HG03108 (cell line): ENCODE data around the gene RASGRP2.

Experiments
- ATAC-seq: cut with Tn5 transposase; IDR thresholded peaks from one replicate; pipeline ENCODE4 v1.9.1; 2021; ENCODE audit warnings: moderate library complexity; ENCODE audit not compliant: unreplicated experiment

RASGRP2 gene

DNA sequence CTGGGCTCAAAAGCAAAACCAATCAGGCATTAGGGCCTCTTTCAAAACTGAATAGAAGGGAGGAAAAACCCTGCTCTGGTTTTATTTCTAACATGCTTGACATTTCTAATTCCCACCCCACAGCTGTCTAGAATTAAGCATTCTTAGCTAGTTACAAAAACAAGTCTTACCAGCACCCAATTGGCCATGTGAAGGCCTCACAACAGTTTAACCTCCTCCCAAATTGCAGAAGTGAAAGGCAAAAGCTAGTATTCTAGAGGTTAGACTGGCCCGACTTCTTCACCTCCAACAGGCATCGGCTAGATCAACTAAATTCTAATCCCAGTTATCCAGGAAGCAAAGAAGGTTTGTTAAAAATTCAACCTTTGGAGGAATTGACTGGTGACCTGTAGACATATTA, 27.9 kb upstream of the RASGRP2 start:
- ATAC-seq, result no peak

DNA sequence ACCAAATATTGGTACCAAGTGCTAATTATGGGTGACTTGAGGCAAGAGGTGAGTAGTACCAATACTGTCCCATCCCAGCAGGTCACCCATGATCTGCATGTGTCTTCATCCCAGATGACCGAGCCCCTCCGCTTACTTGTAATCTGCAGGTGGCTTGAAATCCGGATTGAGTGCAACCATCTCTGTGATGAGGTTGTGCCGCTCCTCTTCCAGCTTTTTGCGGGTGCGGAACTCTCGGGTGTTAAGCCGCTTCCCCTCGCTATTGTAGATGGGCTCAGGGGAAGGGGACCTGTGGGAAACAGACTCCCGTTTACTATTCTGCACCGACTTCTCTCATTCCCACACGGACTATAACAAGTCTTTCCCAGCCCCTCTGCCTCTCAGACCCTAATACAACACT, 26.2 kb upstream of the RASGRP2 start:
- no peak for ATAC-seq

DNA sequence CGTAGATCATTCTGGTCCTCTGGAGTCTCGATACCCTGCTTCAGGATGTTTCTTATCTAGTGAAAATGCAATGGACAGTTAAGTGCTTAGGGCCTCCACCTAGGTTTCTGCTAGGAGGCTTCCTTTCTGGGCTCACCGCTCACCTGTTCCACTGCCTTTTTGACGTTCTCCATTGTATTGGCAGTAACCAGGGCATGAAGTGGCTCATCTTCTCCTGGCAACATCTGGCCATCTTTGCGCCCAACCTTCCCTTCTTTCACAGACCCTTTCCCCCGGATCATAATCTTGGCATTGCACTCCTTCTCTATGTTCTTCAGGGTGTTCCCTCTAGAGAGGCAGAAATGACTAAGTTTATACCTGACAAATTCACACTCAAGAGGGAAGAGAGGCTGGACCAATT, 25.3 kb upstream of the RASGRP2 start:
- no peak for ATAC-seq

- no peak for ATAC-seq
Measured at GRCh38 chr11:64768300-64768694, 24.4 kb upstream of the RASGRP2 start.

DNA sequence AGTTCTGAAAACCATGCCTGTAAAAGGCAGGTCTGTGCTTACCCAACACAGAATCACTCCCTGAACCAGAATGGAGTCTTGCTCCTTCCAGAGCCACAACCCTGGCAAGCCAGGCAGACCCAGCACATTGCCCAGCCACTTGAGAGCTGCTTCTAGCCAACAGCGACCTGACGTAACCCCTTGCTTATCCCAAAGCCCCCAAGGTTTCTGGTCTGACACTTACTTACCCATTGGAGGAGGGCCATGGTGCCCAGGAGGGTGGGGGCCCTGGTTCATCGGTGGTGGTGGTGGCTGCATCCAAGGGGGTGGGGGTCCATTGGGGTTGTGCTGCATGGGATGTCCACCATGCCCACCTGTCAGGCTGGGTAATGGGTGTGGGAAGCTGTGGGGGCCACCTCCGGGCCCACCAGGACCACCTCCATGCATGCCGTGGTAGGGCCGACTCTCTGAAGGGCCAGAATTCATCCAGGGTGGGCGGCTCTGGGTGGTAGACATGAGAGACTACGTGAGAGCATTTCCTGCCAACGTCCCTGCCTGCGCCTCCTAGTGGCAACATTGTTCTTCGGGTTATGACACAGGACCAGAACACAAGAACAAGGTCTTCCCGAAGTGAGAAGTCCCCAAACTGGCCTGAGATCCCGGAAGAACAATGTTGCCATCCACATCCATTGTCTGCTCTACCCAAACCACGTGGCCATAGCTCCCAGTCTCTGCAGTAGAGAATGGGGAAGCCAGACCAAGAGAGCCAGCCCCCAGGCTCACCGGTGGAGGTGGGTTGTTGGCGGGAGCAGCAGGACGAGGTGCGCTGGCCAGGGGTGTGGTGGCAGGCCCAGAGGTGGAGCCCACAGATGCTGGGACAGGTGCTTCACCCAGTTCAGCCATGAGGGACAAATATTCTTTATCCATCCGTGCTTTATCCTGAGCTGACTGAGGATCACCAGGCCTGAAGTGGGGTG, 23.7 kb upstream of the RASGRP2 start:
- no peak for ATAC-seq

DNA sequence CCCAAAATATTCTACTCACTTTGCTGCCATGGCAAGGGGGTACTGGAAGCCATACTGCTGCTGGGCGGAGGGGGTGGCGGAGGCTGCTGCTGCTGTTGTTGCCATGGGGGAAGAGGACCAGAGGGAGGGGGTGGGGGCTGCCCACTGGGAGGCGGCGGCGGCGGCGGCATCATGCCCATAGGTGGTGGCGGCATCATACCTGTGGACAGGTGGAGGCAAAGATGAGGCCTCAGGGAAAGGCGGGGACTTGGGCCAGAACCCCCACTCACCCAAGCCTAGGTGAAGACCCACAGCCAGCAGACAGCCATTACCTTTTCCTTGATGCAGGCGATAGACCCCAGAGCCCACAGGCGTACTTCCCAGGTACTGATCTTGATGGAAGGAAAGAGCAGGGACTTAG, 22.9 kb upstream of the RASGRP2 start:
- no peak for ATAC-seq

GRCh38 chr11:64765851-64766665, 22.1 kb upstream of the RASGRP2 start:
- ATAC-seq, result no peak

GRCh38 chr11:64765291-64765850, 21.4 kb upstream of the RASGRP2 start:
- ATAC-seq, result no peak

- no peak for ATAC-seq
Measured at GRCh38 chr11:64764753-64765152, 20.8 kb upstream of the RASGRP2 start.

DNA sequence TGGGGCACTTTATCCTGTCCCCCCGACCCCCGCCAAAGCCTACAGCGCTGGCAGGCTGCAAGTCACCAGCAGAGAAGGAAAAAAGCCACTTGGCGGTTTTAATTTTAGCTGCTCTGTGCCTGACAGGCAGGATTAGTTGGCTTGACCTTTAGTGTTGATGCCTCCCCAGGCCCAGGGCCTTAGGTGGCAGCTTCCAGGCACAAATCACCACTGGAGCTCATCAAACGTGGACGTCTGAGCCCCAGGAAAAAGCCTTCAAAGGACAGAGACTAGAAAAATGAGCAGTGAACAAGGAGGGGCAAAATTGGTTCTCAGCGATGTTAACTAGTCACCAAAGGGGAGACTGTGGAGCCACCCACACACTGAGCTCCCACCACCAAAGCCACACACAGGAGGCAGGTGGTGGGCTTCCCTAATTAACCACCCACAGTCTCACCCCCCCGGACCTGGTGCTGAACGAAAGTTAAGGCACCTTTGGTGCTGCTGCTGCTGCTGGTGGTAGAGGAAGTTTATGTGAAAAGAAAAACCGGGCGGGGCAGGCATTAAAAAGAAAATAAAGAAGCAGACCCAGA, 20.2 kb upstream of the RASGRP2 start:
- no peak for ATAC-seq

GRCh38 chr11:64763526-64764039, 19.6 kb upstream of the RASGRP2 start:
- no peak for ATAC-seq

DNA sequence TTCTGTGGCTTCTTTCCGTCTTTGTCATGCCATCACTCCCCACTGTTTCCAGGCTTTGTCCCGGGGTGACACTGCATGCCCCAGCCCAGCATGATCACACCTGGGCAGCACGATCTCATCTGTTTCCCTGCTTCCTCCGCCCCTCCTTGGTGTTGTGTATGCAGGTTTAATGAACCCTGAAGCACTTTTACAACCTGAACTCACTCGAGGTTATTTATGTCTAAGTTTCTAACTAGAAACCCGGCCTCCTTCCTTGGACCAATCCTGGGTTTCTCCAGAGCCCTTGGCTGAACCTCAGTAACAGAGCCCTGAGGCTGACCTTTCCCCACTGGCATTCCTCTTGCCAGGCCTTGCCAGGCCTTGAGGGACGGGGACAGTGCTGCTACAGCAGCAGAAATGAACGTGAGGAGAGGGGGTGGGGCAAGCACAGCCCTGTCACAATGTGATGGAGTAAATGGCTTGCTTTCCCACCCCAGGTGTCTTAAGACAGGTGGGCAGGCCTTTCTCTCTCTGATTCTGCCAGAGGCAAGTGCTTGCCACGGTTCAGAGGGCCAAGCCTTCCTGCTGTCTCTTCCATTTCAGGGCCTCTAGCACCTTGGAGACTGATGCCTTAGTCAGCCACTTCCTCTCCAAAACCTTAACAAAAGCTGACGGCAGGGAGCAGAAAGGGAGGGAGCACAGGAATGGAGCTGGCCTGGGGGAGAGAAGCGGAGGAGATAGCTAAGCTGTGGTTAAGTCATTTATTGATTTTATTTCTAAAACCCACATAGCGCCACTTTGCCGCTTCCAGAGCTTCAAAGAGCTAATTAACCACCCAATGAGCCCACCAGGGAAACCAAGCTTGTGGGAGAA, 19.0 kb upstream of the RASGRP2 start:
- ATAC-seq, result no peak

- no peak for ATAC-seq
Measured at GRCh38 chr11:64762277-64762673, 18.3 kb upstream of the RASGRP2 start.

DNA sequence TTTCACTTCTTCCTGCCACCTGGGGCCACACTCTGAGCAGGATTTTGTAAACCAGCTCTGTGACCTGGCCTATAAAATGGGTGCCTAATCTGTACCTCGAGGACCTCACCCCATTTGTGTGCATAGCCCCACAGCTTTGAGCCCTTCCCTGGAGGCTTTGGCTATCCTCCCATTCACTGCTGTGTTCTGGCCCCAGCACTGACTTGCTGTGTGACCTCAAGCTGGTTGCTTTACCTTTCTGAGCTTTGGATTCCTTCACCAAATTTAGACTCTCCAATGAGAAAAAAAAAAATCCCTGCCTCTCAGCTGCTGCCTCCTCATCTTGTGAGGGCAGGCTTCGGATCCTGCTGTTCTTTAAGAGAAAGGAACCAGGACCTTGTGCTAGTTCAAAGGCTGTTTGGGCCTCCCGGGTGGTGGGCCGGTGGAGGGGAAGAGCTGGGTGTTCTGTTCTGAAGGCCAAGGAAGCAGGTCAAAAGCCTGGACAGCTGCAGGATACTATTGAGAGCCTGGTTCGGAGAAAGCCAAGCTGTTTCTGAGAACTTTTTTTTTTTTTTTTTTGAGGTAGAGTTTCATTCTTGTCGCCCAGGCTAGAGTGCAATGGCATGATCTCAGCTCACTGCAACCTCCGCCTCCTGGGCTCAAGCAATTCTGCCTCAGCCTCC, 16.9 kb upstream of the RASGRP2 start:
- no peak for ATAC-seq

DNA sequence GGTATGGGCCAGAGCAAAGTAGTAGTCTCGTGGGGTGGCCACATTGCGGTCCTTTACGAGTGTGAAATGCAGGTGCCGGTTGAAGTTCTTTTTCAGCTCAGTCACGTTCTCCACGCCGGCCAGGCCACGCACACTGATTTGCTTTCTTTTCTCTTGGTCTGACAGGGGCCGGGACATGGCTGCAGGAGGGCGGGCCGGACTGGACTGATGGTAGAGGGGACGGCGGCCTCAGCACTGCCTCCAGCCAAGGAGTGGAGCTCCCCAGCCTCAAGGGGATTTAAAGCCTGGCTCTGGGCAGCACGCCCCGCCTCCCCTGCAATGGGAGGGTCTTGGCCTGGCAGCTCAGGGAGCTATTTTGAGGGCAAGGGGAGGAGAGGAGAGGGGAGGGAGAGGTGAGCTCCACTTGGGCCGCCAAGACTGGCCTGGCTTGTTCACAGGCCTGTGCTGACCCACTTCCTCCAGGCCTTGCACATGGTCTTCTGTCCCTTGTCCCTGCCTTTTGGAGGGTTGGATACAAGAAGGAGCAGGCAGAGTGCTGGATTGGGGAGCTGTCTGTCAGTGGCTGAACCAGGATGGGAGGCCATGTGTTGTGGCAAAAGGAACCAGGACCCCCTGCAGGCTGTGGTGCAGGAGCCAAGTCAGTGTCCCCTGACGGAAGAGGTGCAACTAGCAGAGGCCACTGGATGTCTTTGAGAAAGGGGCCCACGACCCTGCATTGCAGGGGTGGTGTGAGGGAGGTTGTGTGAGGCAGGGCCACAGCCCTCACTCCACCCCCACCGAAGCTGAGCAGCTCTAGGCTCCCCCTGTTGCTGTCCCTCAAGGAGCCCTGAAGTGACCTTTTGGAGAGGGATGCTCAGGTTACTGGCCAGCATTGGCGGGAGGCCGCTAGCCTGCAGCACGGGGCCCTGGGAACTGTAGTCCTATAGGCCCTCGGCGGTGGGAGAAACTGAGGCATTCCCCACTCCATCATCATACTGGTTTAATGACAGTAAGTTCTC, 16.1 kb upstream of the RASGRP2 start, which contains the start of gene PYGM:
TSS of gene PYGM (minus strand) at position 253 of the 998 bp plus-strand sequence. CDS start at position 177, 76 bp downstream.
- no peak for ATAC-seq

DNA sequence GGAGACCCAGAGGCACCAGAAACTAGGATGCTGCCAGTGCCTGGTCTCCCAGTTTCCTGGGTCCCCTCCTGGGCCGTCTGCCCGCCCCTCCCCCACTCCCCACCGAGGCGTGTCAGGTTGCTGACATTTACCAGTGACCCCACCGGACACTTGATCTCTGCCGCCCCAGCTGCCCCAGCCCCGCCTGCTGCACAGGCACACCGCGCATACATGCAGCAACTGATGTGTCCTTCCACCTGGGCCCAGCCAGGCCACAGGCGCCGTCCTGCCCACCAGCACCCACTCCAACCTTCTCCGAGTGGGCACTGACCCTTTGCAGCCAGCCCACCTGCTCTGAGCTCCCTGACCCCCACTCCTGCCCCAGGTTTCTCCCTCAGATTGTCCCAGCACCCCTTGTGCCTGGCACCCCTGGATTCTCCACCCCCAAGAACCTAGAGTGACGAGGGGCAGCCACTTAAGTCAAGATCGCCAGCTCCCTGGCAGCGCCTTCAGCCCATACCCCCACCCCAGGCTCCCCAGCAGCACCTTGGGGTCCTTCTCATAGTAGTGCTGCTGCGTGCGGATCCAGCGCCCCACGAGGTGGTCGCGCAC, 15.3 kb upstream of the RASGRP2 start:
- no peak for ATAC-seq

GRCh38 chr11:64758330-64759079, 14.6 kb upstream of the RASGRP2 start:
- ATAC-seq, result no peak
